Measurements from ENCODE around the gene AMH. TPM values are rescaled to one million over a fixed set of nuclear protein-coding genes. Genes with fewer than 3 reads are reported as not detected.

AMH gene
- total RNA-seq, 1 experiment from 2014 or later: 21.9 TPM

DNA sequence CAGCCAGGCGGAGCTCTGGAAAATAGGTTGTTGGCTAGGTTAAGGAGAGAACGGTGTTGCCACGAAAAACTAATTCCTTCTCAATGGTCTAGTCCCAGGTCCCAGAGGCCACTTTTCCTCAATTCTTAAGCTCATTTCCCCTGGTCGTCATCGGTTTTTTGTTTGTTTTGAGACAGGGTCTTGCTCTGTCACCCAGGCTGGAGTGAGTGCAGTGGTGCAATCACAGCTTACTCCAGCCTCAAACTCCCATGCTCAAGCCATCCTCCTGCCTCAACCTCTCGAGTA, 11.3 kb upstream of the AMH start:
- Histone ChIP-seq H3K36me3 (ENCODE audit: control insufficient read depth, insufficient read depth, low read length) (peaks cover 4% of the 10 kb centered on the region; the same call in 1 of the 2 replicates), H3K27me3 (ENCODE audit: control insufficient read depth, insufficient read depth, low read length) (no peaks in the 10 kb centered on the region), H3K27ac (ENCODE audit: low read length) (peak overlapping the region; percentile 84), H3K9me3 (ENCODE audit: control insufficient read depth, insufficient read depth, low read depth, low read length) (no peaks in the 10 kb centered on the region), H3K4me1 (ENCODE audit: control insufficient read depth, insufficient read depth, low read length) (peaks cover 39% of the 10 kb centered on the region), H3K4me3 (ENCODE audit: low read depth in 2 of 2, low read length in 2 of 2) (peak overlapping the region; percentile 75 to 83)
- no peak for ATAC-seq
- intact Hi-C loops (cut with micrococcal nuclease; ENCODE audit: unreplicated experiment): loop anchor here (2.0 to 5.0 kb wide), 2 partner anchors 35 to 79 kb away; no protein-coding TSS in a partner anchor
- DNase-seq (ENCODE audit: low read depth, low spot score): no peak
- POLR2A ChIA-PET: interaction anchor here (0.6 kb wide), 1 partner anchor 326 kb away, joined by 9 read pairs; no protein-coding TSS in a partner anchor
- in situ Hi-C loops (cut with HindIII; ENCODE audit: low pct_unique_long_range_greater_than_20kb, low sequenced_read_pairs): no loop called here
- TF ChIP-seq POLR2AphosphoS5 (IDR thresholded peaks at IDR 0.05; ENCODE audit: low read depth, low read length) (0 out of 2 replicates have a peak, but pooled peaks have one; percentile 15), SIN3A (IDR thresholded peaks at IDR 0.05; ENCODE audit: borderline replicate concordance, insufficient read depth, low read depth, low read length) (no peak)
- TF ChIP-seq, protein P1, sequence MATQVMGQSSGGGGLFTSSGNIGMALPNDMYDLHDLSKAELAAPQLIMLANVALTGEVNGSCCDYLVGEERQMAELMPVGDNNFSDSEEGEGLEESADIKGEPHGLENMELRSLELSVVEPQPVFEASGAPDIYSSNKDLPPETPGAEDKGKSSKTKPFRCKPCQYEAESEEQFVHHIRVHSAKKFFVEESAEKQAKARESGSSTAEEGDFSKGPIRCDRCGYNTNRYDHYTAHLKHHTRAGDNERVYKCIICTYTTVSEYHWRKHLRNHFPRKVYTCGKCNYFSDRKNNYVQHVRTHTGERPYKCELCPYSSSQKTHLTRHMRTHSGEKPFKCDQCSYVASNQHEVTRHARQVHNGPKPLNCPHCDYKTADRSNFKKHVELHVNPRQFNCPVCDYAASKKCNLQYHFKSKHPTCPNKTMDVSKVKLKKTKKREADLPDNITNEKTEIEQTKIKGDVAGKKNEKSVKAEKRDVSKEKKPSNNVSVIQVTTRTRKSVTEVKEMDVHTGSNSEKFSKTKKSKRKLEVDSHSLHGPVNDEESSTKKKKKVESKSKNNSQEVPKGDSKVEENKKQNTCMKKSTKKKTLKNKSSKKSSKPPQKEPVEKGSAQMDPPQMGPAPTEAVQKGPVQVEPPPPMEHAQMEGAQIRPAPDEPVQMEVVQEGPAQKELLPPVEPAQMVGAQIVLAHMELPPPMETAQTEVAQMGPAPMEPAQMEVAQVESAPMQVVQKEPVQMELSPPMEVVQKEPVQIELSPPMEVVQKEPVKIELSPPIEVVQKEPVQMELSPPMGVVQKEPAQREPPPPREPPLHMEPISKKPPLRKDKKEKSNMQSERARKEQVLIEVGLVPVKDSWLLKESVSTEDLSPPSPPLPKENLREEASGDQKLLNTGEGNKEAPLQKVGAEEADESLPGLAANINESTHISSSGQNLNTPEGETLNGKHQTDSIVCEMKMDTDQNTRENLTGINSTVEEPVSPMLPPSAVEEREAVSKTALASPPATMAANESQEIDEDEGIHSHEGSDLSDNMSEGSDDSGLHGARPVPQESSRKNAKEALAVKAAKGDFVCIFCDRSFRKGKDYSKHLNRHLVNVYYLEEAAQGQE (IDR thresholded peaks at IDR 0.05; ENCODE audit: insufficient read depth in 1 of 2, low read depth in 2 of 2, low read length in 1 of 2): no peak
- no TSS peak for BruUV-seq (replicated peaks)
- CTCF ChIA-PET: interaction anchor here (2.2 kb wide), 1 partner anchor 24 kb away, joined by 9 read pairs; no protein-coding TSS in a partner anchor

DNA sequence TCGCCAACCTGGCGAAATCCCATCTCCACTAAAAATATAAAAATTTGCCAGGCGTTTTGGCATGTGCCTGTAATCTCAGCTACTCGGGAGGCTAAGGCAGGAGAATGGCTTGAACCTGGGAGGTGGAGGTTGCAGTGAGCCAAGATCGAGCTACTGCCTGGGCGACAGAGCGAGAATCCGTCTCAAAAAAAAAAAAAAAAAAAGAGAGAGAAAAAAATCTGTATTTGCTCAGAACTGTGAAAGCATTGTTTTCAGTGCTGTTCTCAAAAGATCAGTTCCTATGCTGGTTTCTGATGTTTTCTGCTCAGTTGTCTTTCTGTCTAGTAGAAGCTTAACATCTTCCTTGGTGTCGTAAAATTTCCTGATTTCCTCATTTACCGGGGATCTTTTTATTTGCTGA, 9.9 kb upstream of the AMH start:
- no TSS peak for BruUV-seq (replicated peaks)
- ATAC-seq: no peak
- in situ Hi-C loops (cut with HindIII; ENCODE audit: low pct_unique_long_range_greater_than_20kb, low sequenced_read_pairs): no loop called here
- Histone ChIP-seq H3K36me3 (ENCODE audit: control insufficient read depth, insufficient read depth, low read length) (peaks cover 4% of the 10 kb centered on the region; the same call in 1 of the 2 replicates), H3K9me3 (ENCODE audit: control insufficient read depth, insufficient read depth, low read depth, low read length) (no peaks in the 10 kb centered on the region), H3K27ac (ENCODE audit: low read length) (peak overlapping the region; percentile 73), H3K4me1 (ENCODE audit: control insufficient read depth, insufficient read depth, low read length) (peaks cover 26% of the 10 kb centered on the region), H3K27me3 (ENCODE audit: control insufficient read depth, insufficient read depth, low read length) (no peaks in the 10 kb centered on the region), H3K4me3 (ENCODE audit: low read depth in 2 of 2, low read length in 2 of 2) (peak overlapping the region; percentile 75 to 83)
- CTCF ChIA-PET: interaction anchor here (0.7 to 2.2 kb wide), 2 partner anchors 23 to 91 kb away, joined by 3 to 9 read pairs; no protein-coding TSS in a partner anchor
- POLR2A ChIA-PET: interaction anchor here (0.6 to 0.7 kb wide), 4 partner anchors 229 to 950 kb away, joined by 5 to 19 read pairs (median 13); no protein-coding TSS in a partner anchor
- TF ChIP-seq, protein P2, sequence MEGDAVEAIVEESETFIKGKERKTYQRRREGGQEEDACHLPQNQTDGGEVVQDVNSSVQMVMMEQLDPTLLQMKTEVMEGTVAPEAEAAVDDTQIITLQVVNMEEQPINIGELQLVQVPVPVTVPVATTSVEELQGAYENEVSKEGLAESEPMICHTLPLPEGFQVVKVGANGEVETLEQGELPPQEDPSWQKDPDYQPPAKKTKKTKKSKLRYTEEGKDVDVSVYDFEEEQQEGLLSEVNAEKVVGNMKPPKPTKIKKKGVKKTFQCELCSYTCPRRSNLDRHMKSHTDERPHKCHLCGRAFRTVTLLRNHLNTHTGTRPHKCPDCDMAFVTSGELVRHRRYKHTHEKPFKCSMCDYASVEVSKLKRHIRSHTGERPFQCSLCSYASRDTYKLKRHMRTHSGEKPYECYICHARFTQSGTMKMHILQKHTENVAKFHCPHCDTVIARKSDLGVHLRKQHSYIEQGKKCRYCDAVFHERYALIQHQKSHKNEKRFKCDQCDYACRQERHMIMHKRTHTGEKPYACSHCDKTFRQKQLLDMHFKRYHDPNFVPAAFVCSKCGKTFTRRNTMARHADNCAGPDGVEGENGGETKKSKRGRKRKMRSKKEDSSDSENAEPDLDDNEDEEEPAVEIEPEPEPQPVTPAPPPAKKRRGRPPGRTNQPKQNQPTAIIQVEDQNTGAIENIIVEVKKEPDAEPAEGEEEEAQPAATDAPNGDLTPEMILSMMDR (IDR thresholded peaks at IDR 0.05): no peak
- TF ChIP-seq TCF7L2 (IDR thresholded peaks at IDR 0.05; ENCODE audit: low read depth, low read length) (no peak), POLR2AphosphoS5 (IDR thresholded peaks at IDR 0.05; ENCODE audit: low read depth, low read length) (no peak), SIN3A (IDR thresholded peaks at IDR 0.05; ENCODE audit: borderline replicate concordance, insufficient read depth, low read depth, low read length) (no peak)
- TF ChIP-seq, protein P1 (IDR thresholded peaks at IDR 0.05; ENCODE audit: insufficient read depth in 1 of 2, low read depth in 2 of 2, low read length in 1 of 2): no peak
- DNase-seq (ENCODE audit: low read depth, low spot score): no peak
- intact Hi-C loops (cut with micrococcal nuclease; ENCODE audit: unreplicated experiment): loop anchor here (5.0 kb wide), 1 partner anchor 78 kb away; no protein-coding TSS in a partner anchor
